Activated effector memory CD4-positive, alpha-beta T cell treated with anti-CD3 and anti-CD28 coated beads, Interleukin-2, amount 50 U/mL, for 16 hours (primary cell): ENCODE results near the gene ARHGEF6.
"Not testable (repeated sequence)": the region's sequence is repeated elsewhere in the genome, so short reads cannot be mapped to it uniquely, and the experiment has no call there.

Experiments
- DNase-seq: peaks from one replicate; pipeline ENCODE4 v3.0.0-alpha.2; 2020

Gene ARHGEF6

GRCh38 chrX:136783159-136783558 is 2.4 kb upstream of the ARHGEF6 start:
- no peak for DNase-seq

- DNase-seq: no peak
Observed at GRCh38 chrX:136781180-136781797, 557 bp upstream of the ARHGEF6 start.

DNA sequence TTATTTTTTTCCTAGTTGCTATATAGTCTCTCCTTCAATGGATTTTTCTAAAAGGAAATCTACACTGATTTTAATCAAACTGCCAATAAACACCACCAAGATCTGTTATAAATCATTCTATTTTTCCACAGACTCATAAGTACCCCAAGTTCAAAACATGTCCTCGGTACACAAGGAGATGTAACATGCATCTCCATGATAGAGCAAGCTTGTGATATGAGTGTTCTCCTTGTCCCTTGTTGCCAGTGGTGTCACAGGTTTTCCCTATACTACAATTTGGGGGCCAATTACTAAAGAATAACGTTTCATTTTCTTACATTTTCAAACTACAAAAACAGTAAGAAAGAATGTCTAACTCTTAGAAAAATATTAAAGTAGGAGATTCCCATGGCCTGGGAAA is 491 bp downstream of the ARHGEF6 start:
- DNase-seq: no peak

DNA sequence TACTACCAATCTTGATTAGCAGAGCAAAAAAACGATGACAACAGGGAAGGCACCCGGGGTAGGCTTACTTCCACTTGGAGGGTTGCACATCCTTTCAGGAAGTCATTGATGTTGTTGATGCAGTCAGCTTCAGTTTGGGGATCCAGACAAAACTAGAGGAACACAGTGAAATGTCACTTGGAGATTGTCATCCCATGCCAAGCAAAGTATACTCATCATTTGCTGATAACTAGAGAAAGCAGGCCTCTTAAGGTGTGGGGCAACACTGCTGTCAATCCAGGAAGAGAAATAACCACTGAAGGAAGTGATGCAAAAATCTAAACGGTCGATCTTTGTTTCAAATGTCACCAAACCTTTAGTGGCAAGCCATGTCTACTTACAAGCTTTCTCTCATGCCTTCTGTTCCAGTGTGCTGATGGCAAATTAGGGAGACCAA is 1.4 kb downstream of the ARHGEF6 start:
- DNase-seq: peak; percentile 62

- no peak for DNase-seq
Observed at GRCh38 chrX:136778916-136779315, 1.8 kb downstream of the ARHGEF6 start.

DNA sequence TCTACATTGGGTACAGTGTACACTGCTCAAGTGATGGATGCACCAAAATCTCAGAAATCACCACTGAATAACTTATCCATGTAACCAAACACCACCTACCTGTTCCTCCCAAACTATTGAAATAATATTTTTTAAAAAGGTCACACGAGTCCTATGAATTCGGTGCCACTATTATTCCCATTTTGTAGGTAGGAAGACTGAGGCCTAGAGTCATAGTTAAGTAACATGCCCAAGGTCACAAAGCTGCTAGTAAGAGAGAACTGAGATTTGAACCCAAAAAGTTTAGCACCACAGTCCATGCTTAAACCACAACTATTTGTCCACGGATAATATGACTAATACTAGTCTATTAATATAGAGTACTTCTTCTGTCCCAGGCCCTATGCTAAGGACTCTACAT is 2.7 kb downstream of the ARHGEF6 start:
- DNase-seq: no peak

DNA sequence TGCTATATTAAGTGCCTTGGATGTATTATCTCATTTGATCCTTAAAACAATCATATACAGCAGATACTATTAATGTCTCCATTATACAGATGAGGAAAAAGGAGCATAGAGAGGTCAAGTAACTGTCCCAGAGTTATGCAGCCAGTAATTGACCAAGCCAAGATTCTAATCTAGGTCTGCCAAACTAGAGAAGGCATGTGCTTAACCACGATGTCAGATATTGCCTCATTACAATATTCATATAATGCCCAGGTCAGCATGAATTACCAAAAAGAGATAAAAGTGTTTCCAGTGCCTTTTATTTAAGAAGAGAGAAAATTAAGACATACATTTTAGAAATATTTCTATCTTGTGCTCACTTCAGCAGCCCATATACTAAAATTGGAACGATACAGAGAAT is 7.1 kb downstream of the ARHGEF6 start:
- DNase-seq: no peak

DNA sequence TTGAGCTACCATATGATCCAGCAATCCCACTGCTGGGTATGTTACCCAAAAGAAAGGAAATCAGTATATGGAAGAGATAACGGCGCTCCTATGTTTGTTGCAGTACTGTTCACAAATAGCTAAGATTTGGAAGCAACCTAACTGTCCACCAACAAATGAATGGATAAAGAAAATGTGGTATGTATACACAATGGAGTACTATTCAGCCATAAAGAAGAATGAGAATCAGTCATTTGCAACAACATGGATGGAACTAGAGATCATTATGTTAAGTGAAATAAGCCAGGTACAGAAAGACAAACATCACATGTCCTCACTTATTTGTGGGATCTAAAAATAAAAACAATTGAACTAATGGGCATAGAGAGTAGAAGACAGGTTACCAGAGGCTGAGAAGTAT is 8.9 kb downstream of the ARHGEF6 start:
- DNase-seq: not testable (repeated sequence)

DNA sequence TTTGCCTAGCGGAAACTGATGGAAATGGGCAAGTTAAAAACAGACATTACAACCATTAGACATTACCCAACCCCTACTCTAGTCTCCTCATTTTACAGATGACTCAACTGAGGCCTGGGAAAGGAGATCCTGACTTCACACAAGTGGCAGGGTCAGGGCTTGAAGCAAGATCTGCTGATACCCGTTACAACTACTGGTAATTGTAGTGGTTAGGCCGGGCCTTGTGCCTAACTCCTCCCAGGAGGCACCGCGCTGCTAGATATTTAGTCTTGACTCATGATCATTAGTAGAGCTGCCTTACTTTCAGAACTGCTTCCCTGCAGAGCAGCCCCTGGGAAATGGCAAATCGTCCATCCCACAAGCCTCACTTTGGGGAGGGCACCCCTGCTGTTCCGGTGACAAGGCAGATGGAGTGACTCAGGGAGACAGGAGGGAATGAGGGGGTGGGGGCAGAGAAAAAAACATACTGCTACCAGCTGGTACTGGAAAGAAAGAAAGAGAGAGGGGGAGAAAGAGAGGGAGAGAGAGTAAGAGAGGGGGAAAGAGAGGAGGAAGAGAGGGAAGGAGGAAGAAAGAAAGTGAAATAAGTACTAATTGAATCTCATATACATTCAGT is 12.2 kb downstream of the ARHGEF6 start:
- DNase-seq: peak; percentile 79

DNA sequence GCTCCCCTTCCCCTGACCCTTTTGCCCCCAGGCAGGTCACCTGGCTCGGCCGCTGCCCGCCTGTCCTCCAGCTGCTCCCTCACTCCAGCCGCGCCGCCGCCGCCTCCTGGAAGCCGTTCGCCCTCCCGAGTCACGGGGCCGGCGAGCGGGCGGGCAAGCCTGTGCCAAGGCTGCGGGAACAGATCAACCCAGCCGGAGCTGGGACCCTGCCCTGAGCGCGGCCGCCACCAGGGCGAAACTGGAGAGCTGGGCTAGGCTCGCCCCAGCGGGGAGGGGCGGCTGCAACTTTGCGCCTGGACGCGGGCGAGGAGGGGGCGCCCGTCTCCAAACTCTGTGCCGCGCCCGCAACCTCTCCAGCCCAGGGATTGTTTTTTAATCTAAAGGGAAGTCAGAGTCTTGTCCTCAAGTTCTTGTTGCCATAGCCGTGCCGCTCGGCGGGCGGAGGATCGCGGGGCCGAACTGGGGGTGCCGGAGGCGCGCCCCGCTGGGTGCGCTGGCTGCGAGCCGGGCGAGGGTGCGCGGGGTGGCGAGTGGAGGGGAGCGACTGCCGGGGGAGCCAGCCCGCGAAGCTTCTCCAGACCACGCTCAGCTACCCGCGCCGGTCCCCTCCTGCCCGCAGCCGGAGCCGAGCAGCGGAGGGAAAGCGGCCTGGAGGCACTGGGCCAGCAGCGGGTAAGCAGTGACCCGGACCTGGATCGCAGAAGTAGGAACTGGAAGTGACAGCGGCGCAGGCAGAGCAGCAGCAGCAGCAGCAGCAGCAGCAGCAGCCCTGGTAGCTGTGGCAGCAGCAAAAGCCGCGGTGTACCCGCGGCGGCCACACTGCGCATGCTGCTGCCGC is 13.4 kb downstream of the ARHGEF6 start:
- peak; percentile 83 for DNase-seq

DNA sequence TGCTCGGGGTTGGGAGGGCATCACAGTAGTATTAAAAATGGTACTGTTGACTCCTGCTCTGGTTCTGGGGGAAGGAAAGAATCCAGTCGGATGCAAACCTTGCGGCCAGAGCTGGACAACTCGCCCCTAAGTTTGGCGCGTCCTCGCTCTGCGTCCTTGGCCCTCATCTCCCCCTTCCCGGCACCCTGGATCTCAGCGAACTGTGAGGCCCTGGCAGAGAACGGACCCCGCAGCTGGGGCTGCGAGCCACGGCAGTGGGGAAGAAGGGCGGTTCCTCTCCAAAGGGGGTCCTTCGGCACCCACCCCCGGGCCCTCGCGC is 14.0 kb downstream of the ARHGEF6 start:
- no peak for DNase-seq

GRCh38 chrX:136765821-136766356 is 14.8 kb downstream of the ARHGEF6 start:
- no peak for DNase-seq

DNA sequence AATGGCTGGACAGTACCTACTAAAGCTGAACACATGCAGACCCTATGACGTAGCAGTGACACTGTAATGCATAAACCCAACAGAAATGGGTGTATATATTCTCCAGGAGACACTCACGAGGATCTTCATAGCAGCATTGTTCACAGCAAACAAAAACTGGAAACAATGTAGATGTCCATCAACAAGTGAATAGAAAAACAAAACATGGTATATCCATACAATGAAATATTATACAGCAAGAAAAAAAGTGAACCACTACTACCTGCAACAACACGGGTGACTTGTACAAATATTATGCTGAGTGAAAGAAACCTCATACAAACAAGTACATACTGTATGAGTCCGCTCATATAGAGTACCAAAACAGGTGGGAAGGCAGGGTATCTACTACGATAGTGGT is 16.5 kb downstream of the ARHGEF6 start:
- DNase-seq: no peak

- no peak for DNase-seq
Observed at GRCh38 chrX:136762820-136763452, 17.8 kb downstream of the ARHGEF6 start.

DNA sequence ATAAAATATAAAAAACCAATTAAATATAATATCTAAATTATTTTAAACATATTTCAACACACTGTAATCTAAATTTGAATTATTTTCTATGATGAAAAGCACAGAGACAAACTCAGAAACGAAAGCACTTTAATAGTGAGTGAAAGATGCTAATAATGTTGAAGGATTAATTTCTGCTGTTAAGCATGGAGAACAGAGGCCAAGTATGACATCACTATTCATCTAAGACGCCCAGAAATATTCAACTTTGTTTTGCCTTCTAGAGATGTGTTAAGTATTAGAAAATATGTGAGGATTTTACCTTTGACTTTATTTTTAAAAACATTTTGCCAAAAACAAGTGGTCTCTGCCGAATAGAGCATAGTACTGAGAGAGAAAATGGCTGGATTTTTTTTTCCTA is 19.3 kb downstream of the ARHGEF6 start:
- DNase-seq: no peak

- no peak for DNase-seq
Observed at GRCh38 chrX:136759968-136760367, 20.8 kb downstream of the ARHGEF6 start.

DNA sequence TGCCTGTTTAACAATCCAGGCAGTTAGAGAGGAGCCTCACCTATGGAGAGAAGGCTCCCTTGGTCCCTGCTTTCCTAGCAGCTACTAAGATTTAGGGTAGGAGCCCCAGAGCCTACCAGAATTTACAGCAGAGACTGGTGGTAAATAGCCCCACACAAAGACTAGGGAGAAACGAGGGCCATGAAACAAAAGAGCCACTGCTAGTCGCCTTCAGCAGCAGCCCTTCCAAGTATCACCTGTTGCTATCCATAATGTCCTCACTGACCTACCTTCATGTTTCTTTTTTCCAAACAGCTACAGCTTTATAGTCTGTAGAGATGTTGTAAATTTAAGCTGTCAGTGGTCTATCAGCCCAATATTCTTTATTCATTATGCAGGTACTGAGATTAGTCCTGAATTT is 25.3 kb downstream of the ARHGEF6 start:
- DNase-seq: no peak

GRCh38 chrX:136754651-136755050 is 26.1 kb downstream of the ARHGEF6 start:
- DNase-seq: no peak

DNA sequence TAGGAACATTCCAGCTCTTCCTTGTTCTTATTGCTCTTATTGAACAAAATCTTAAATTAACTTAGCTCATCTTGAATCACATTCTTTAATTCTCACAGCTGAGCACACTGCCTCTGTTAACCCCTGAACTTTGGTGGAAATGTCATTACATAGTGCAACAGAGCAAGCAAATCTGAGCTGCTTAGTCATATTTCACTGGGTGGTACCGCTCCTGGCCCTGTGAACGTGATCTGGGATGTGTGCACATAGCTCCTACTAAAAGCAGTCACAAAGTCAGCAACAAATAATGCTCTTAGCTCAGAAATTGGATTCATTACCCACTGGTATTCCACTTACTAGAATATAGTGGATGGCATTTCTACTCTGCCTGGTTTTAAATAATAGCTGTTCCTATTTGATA is 27.9 kb downstream of the ARHGEF6 start:
- no peak for DNase-seq

- DNase-seq: no peak
Observed at GRCh38 chrX:136752346-136752745, 28.4 kb downstream of the ARHGEF6 start.

DNA sequence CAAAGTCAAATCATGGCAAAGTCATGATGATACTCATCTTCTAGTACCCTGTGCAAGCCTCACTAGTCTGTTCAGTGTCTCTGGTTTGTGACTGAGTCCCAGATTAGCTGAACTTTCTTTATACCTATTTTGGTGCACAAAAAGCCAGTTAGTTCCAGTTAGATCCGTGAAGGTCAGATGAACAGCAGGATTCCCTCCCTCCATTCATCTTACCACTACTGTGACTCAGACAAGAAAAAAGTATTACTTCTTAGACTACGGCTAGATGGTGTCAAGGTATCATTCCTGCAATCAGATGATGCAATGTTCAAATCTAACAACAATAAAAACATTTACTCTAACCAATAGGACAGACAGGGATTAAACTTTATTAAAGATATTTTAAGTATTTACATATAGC is 30.4 kb downstream of the ARHGEF6 start:
- DNase-seq: no peak

DNA sequence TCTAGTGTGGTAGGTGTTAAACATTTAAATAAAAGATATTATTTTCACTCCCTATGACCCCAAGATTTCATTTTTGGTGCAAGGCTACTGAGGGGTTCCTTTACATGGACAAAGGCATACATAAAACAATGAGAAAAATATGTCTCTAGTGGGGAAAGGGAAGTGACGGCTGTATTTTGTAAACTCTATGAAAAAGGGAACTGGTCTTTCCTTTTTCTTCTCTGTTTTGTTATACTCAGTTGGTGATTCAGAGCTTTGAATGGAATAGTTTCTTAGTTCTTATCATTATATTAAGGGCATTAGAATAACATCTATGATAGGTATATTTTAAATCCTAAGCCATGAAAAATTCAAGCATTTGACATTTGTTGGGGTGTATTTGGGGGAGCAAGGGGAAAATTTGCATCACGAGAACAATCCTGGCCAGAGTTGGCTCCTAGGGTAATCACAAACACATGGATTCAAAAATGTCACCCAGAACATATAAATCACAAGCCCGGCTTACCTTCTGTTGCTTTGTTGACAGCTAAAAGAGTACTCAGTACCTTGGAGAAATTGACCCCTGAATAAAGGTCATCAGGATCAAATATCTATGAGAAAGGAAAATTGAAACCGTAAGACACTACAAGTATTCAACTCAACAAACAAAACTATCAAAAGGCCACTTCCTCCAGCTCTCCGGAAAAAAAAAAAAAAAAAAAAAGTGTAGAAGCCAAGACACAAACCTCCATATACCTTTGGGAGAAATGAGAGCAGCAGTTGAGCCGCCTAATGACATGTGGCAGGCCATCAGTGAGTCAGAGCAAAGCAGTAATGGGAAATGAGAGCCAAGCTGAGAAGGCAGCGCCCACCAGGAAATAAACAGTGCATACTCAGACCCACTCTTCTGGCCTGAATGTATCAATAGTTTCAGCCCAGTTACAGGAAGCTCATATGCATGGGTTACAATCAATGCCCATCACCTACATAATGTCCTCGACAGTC is 33.4 kb downstream of the ARHGEF6 start:
- peak; percentile 67 for DNase-seq
